ENCODE data around the gene LRIG2. TPM values are rescaled to one million over a fixed set of nuclear protein-coding genes. Genes with fewer than 3 reads are reported as not detected.

The LRIG2 gene
- total RNA-seq, 1 experiment from 2014 or later = 6.1 TPM

DNA sequence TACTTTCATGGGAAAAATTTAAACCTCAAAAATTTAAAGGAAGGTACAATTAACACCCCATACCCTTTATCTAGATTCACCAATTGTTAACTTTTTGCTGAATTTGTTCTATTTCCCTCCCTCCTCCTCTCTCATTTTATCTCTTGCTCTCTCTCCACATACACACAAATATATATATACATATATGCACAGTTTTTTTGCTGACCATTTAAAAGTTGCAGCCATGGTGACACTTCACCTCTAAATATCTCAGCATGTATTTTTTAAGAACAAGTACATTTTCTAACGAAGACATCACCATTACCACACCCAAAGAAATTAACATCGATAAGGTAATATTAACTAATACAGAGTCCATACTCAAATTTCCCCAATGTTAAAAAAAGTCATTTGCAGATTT is 33.9 kb downstream of the LRIG2 start:
- Histone ChIP-seq H3K4me3 (ENCODE audit: low read length) (no peak overlapping the region), H2AFZ (ENCODE audit: low read length) (no peak overlapping the region), H3K27me3 (ENCODE audit: low read length) (no peaks in the 10 kb centered on the region), H3F3A (ENCODE audit: low read length, unreplicated experiment) (peaks cover 10% of the 10 kb centered on the region), H3K4me1 (ENCODE audit: insufficient read depth, low read length) (peaks cover 26% of the 10 kb centered on the region), H3K9me2 (replicated peaks; ENCODE audit: low read length) (no peaks in the 10 kb centered on the region), H3K9me3 (ENCODE audit: low read length) (no peaks in the 10 kb centered on the region), H4K20me1 (ENCODE audit: low read length) (no peaks in the 10 kb centered on the region), H3K36me3 (ENCODE audit: low read depth, low read length) (peaks cover 43% of the 10 kb centered on the region), H3K79me2 (ENCODE audit: low read length) (no peaks in the 10 kb centered on the region), H3K27ac (ENCODE audit: low read length) (no peak overlapping the region), H3K9ac (ENCODE audit: low read length) (no peak overlapping the region), H3K4me2 (ENCODE audit: low read length) (no peak overlapping the region)
- no peak for DNase-seq
- BruUV-seq (replicated peaks) = no TSS peak
- ATAC-seq = no peak
- ChIA-PET CTCF (no interaction called here), POLR2A (ENCODE audit: unreplicated experiment) (no interaction called here)
- TF ChIP-seq, protein P1, sequence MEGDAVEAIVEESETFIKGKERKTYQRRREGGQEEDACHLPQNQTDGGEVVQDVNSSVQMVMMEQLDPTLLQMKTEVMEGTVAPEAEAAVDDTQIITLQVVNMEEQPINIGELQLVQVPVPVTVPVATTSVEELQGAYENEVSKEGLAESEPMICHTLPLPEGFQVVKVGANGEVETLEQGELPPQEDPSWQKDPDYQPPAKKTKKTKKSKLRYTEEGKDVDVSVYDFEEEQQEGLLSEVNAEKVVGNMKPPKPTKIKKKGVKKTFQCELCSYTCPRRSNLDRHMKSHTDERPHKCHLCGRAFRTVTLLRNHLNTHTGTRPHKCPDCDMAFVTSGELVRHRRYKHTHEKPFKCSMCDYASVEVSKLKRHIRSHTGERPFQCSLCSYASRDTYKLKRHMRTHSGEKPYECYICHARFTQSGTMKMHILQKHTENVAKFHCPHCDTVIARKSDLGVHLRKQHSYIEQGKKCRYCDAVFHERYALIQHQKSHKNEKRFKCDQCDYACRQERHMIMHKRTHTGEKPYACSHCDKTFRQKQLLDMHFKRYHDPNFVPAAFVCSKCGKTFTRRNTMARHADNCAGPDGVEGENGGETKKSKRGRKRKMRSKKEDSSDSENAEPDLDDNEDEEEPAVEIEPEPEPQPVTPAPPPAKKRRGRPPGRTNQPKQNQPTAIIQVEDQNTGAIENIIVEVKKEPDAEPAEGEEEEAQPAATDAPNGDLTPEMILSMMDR (conservative IDR thresholded peaks at IDR 0.05; ENCODE audit: low read depth, low read length) = no peak
- TF ChIP-seq EZH2 (IDR thresholded peaks at IDR 0.05; ENCODE audit: low read length, unreplicated experiment) = no peak
- TF ChIP-seq EZH2phosphoT487 (IDR thresholded peaks at IDR 0.05; ENCODE audit: borderline replicate concordance, low read length) = no peak
- intact Hi-C loops (cut with micrococcal nuclease) = no loop called here

DNA sequence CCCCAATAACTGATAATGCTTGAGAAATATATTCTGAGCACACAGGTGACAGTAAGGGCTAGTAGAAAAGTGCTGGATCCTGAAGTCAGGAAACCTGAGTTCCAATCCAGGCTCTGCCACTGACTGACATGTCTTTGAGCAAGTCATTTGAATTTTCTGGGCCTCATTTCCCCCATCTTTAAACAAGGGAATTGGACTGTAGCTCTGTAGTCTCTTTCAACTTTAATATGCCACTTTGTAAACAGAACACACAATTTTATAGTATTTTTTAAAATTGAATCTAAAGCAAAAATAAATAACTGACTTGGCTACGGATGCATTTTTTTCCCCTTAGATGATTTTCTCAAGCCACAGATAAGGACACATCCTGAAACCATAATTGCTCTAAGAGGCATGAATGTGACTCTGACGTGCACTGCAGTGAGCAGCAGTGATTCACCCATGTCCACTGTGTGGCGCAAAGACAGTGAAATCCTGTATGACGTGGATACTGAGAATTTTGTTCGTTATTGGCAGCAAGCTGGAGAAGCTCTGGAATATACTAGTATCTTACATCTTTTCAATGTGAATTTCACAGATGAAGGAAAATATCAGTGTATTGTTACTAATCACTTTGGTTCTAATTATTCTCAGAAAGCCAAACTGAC is 37.0 kb downstream of the LRIG2 start:
- intact Hi-C loops (cut with micrococcal nuclease) = loop anchor here (2.0 kb wide), 1 partner anchor 37 kb away; the partner anchor contains the start of gene LRIG2
- no peaks in the 10 kb centered on the region for H4K20me1 ChIP-seq (ENCODE audit: low read length)
- no peaks in the 10 kb centered on the region for H3K9me3 ChIP-seq (ENCODE audit: low read length)
- H3K9ac ChIP-seq (ENCODE audit: low read length) = peak overlapping the region; percentile 40
- H3K9me2 ChIP-seq (replicated peaks; ENCODE audit: low read length) = no peaks in the 10 kb centered on the region
- H3K27ac ChIP-seq (ENCODE audit: low read length) = peak overlapping the region; percentile 82
- peaks cover 10% of the 10 kb centered on the region for H3F3A ChIP-seq (ENCODE audit: low read length, unreplicated experiment)
- no peaks in the 10 kb centered on the region for H3K79me2 ChIP-seq (ENCODE audit: low read length)
- DNase-seq = peak; percentile 81
- H3K4me1 ChIP-seq (ENCODE audit: insufficient read depth, low read length) = peaks cover 10% of the 10 kb centered on the region
- BruUV-seq (replicated peaks) = no TSS peak
- ChIA-PET CTCF (interaction anchor here (1.3 kb wide), 1 partner anchor 37 kb away, joined by 5 read pairs; the partner anchor contains the start of gene LRIG2), POLR2A (ENCODE audit: unreplicated experiment) (no interaction called here)
- TF ChIP-seq, protein P1 (conservative IDR thresholded peaks at IDR 0.05; ENCODE audit: low read depth, low read length) = peak; percentile 56
- no peak for TF ChIP-seq EZH2phosphoT487 (IDR thresholded peaks at IDR 0.05; ENCODE audit: borderline replicate concordance, low read length)
- TF ChIP-seq EZH2 (IDR thresholded peaks at IDR 0.05; ENCODE audit: low read length, unreplicated experiment) = no peak
- H3K36me3 ChIP-seq (ENCODE audit: low read depth, low read length) = peaks cover 51% of the 10 kb centered on the region
- H3K4me2 ChIP-seq (ENCODE audit: low read length) = no peak overlapping the region
- peak; percentile 100 for ATAC-seq
- H2AFZ ChIP-seq (ENCODE audit: low read length) = no peak overlapping the region
- H3K4me3 ChIP-seq (ENCODE audit: low read length) = no peak overlapping the region
- no peaks in the 10 kb centered on the region for H3K27me3 ChIP-seq (ENCODE audit: low read length)

DNA sequence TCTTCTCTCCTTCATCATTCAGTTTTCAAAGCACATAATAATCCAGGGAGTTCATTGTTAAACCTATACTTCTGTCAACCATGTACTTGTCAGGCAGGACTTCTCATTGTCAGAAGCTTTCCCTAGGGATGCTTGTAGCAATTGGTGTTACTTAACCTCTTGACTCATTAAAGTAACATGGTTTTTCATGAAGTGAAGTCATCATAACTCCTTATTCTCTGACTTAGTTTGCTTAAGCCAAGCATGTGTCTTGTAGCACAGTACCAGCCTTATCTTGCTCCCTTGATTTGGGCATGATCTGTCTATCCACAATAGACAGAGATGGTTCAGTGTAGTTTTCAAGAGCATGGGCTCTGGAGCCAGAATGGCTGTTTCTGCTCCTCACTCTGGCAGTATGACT is 45.3 kb downstream of the LRIG2 start:
- H3K9me3 ChIP-seq (ENCODE audit: low read length) = no peaks in the 10 kb centered on the region
- no peaks in the 10 kb centered on the region for H3K27me3 ChIP-seq (ENCODE audit: low read length)
- no peak overlapping the region for H3K9ac ChIP-seq (ENCODE audit: low read length)
- peaks cover 57% of the 10 kb centered on the region for H3K36me3 ChIP-seq (ENCODE audit: low read depth, low read length)
- no peaks in the 10 kb centered on the region for H3K9me2 ChIP-seq (replicated peaks; ENCODE audit: low read length)
- H3K79me2 ChIP-seq (ENCODE audit: low read length) = no peaks in the 10 kb centered on the region
- H3K27ac ChIP-seq (ENCODE audit: low read length) = no peak overlapping the region
- TF ChIP-seq EZH2phosphoT487 (IDR thresholded peaks at IDR 0.05; ENCODE audit: borderline replicate concordance, low read length) (no peak), EZH2 (IDR thresholded peaks at IDR 0.05; ENCODE audit: low read length, unreplicated experiment) (no peak)
- TF ChIP-seq, protein P1 (conservative IDR thresholded peaks at IDR 0.05; ENCODE audit: low read depth, low read length) = no peak
- H4K20me1 ChIP-seq (ENCODE audit: low read length) = no peaks in the 10 kb centered on the region
- DNase-seq (no peak), ATAC-seq (no peak)
- CTCF ChIA-PET = no interaction called here
- no peaks in the 10 kb centered on the region for H3K4me1 ChIP-seq (ENCODE audit: insufficient read depth, low read length)
- POLR2A ChIA-PET (ENCODE audit: unreplicated experiment) = no interaction called here
- H2AFZ ChIP-seq (ENCODE audit: low read length) = no peak overlapping the region
- H3F3A ChIP-seq (ENCODE audit: low read length, unreplicated experiment) = no peaks in the 10 kb centered on the region
- no TSS peak for BruUV-seq (replicated peaks)
- H3K4me2 ChIP-seq (ENCODE audit: low read length) = no peak overlapping the region
- no peak overlapping the region for H3K4me3 ChIP-seq (ENCODE audit: low read length)
- intact Hi-C loops (cut with micrococcal nuclease) = no loop called here

All from PC-3 (cell line).